KMS-11 (cell line): ENCODE results near the gene OPN4.

ENCODE experiments used
- H2AFZ ChIP-seq: fragments of 200-600 bp; sonication (generic); 2 replicates; pipeline ENCODE4 v1.6.1; 2016; ENCODE audit warnings: antibody characterized with exemption, mixed run types, low read depth
- H3K27ac ChIP-seq: fragments of 200-600 bp; sonication (generic); 2 replicates; pipeline ENCODE4 v1.6.1; 2016; ENCODE audit warnings: mild to moderate bottlenecking, mixed run types
- H3K27me3 ChIP-seq: fragments of 200-600 bp; sonication (generic); 2 replicates; pipeline ENCODE4 v1.6.1; 2017; ENCODE audit warnings: mild to moderate bottlenecking, low read depth, mixed run types, moderate library complexity; ENCODE audit not compliant: insufficient read depth
- H3K36me3 ChIP-seq: fragments of 200-600 bp; sonication (generic); 2 replicates; pipeline ENCODE4 v1.6.1; 2017; ENCODE audit warnings: mild to moderate bottlenecking, mixed run types; ENCODE audit not compliant: insufficient read depth
- H3K4me1 ChIP-seq: fragments of 200-600 bp; sonication (generic); 2 replicates; pipeline ENCODE4 v1.6.1; 2016; ENCODE audit warnings: mild to moderate bottlenecking, low read depth, mixed run types; ENCODE audit not compliant: poor library complexity, severe bottlenecking
- H3K4me2 ChIP-seq: fragments of 200-600 bp; sonication (generic); 2 replicates; pipeline ENCODE4 v1.7.0; 2016; ENCODE audit warnings: mild to moderate bottlenecking, mixed run types
- H3K4me3 ChIP-seq: fragments of 200-600 bp; sonication (generic); IDR thresholded peaks from 2 replicates; pipeline ENCODE4 v1.6.1; 2017; ENCODE audit warnings: low read depth, low read length, mixed read lengths; ENCODE audit not compliant: insufficient read depth
- H3K79me2 ChIP-seq: fragments of 200-600 bp; sonication (generic); 2 replicates; pipeline ENCODE4 v1.6.1; 2016; ENCODE audit warnings: low read depth, mixed run types; ENCODE audit not compliant: insufficient read depth
- H3K9ac ChIP-seq: fragments of 200-600 bp; sonication (generic); 2 replicates; pipeline ENCODE4 v1.6.1; 2016; ENCODE audit warnings: mild to moderate bottlenecking, mixed run types
- H4K20me1 ChIP-seq: fragments of 200-600 bp; sonication (generic); 2 replicates; pipeline ENCODE4 v1.6.1; 2016; ENCODE audit warnings: mild to moderate bottlenecking, mixed run types; ENCODE audit not compliant: insufficient read depth
- TF ChIP-seq, protein P1 (sequence below): fragments of 200-600 bp; sonication (generic); conservative IDR thresholded peaks from 2 replicates; pipeline ENCODE4 v1.6.1; 2017; ENCODE audit warnings: low read depth, mild to moderate bottlenecking, antibody characterized with exemption, low read length, moderate library complexity, mixed read lengths

OPN4 gene

GRCh38 chr10:86647773-86648703 lies 6.3 kb upstream of the OPN4 start:
- Histone ChIP-seq H3K4me2 (no peak overlapping the region), H3K36me3 (no peaks in the 10 kb centered on the region), H3K4me1 (peaks cover 22% of the 10 kb centered on the region), H3K27ac (no peak overlapping the region), H3K79me2 (no peaks in the 10 kb centered on the region), H3K4me3 (no peak overlapping the region), H2AFZ (no peak overlapping the region), H3K27me3 (no peaks in the 10 kb centered on the region), H3K9ac (no peak overlapping the region), H4K20me1 (no peaks in the 10 kb centered on the region)
- TF ChIP-seq, protein P1, sequence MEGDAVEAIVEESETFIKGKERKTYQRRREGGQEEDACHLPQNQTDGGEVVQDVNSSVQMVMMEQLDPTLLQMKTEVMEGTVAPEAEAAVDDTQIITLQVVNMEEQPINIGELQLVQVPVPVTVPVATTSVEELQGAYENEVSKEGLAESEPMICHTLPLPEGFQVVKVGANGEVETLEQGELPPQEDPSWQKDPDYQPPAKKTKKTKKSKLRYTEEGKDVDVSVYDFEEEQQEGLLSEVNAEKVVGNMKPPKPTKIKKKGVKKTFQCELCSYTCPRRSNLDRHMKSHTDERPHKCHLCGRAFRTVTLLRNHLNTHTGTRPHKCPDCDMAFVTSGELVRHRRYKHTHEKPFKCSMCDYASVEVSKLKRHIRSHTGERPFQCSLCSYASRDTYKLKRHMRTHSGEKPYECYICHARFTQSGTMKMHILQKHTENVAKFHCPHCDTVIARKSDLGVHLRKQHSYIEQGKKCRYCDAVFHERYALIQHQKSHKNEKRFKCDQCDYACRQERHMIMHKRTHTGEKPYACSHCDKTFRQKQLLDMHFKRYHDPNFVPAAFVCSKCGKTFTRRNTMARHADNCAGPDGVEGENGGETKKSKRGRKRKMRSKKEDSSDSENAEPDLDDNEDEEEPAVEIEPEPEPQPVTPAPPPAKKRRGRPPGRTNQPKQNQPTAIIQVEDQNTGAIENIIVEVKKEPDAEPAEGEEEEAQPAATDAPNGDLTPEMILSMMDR: no peak

DNA sequence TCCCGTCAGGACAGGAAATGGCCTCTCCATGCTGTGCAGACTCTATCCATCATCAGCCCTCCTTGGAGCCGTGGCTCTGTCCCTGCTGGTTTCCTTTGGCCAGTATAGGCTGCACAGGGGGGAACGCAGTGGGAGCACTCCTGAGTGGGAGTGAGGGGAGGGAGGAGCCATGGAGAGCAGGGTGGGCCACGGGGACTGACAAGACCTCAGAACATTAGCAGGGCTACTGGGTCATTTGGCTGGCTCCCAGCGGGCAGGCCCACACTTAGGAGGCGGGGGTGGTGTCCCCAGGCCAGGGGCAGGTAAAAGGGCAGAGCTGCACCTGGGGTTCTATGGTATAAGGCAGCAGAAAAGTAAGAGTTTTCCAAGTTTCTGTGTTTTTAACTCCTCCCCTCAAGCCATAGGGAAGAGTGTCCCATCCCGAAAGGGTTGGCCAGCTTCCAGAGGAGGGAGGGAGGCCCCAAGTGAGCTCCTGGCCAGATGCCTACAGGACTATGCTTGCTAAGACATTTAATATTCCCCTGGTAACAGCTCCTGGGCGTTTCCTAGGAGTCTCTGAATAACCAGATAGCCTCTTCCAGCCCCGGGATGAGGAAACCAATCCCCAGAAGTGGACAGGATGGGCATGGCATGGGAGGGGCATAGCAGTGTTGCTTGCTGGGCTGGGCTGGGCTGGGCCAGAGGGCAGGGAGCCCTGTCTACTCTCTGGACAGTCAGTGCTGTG lies 5.5 kb upstream of the OPN4 start:
- H3K27ac ChIP-seq: no peak overlapping the region
- H3K27me3 ChIP-seq: no peaks in the 10 kb centered on the region
- no peaks in the 10 kb centered on the region for H3K36me3 ChIP-seq
- no peak overlapping the region for H3K4me2 ChIP-seq
- no peaks in the 10 kb centered on the region for H3K79me2 ChIP-seq
- no peak overlapping the region for H2AFZ ChIP-seq
- no peak overlapping the region for H3K4me3 ChIP-seq
- H3K9ac ChIP-seq: no peak overlapping the region
- peaks cover 13% of the 10 kb centered on the region for H3K4me1 ChIP-seq
- H4K20me1 ChIP-seq: no peaks in the 10 kb centered on the region
- TF ChIP-seq, protein P1: no peak

DNA sequence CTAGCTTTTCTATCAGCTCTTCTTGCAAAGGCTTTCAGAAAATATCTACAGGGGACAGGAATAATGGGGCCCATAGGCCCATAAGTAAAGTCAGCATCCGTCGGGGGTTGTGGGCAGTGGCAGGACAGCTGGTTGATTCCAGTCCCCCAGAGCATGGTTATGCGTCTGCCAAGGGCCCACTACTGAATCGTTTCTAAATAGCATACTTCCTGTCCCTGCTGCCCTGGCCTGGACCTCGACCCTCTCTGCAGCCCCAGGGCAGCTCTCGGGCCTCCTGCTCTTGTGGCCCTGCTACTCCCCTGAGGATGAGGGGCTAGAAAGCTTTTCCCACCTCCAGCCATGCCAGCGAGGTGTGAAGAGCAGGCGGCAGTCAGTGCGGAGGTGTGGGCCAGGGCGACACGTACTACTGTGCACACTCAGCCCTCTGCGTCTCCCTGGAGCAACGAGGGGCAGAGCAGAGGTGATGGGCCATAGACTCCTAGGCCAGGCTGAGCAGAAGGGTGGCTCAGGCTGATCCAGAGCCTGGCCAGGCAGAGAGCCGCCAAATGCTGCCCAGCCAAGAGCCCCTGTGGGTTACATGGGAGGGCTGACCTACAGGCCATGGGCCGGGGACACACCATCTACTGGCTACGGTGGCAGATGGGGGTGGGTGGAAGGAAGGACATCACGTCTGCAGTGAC lies 4.7 kb upstream of the OPN4 start:
- Histone ChIP-seq H4K20me1 (no peaks in the 10 kb centered on the region), H3K9ac (no peak overlapping the region), H3K4me3 (no peak overlapping the region), H3K79me2 (no peaks in the 10 kb centered on the region), H2AFZ (no peak overlapping the region), H3K4me2 (no peak overlapping the region), H3K27me3 (no peaks in the 10 kb centered on the region), H3K4me1 (peaks cover 6% of the 10 kb centered on the region), H3K27ac (no peak overlapping the region), H3K36me3 (no peaks in the 10 kb centered on the region)
- TF ChIP-seq, protein P1: no peak

- Histone ChIP-seq H3K4me2 (no peak overlapping the region), H2AFZ (no peak overlapping the region), H3K79me2 (no peaks in the 10 kb centered on the region), H3K27me3 (no peaks in the 10 kb centered on the region), H3K9ac (no peak overlapping the region), H3K36me3 (no peaks in the 10 kb centered on the region), H4K20me1 (no peaks in the 10 kb centered on the region), H3K27ac (no peak overlapping the region), H3K4me1 (peaks cover under 1% of the 10 kb centered on the region), H3K4me3 (no peak overlapping the region)
- TF ChIP-seq, protein P1: no peak
Measured at GRCh38 chr10:86650151-86650550, 4.2 kb upstream of the OPN4 start.
